ENCODE results near the gene FRMD8. TPM values are rescaled to one million over a fixed set of nuclear protein-coding genes. Genes with fewer than 3 reads are reported as not detected.

FRMD8 gene
- polyA plus RNA-seq, 3 donors from 2014 or later, result 62.8 to 73.5 (median 63.4) TPM

DNA sequence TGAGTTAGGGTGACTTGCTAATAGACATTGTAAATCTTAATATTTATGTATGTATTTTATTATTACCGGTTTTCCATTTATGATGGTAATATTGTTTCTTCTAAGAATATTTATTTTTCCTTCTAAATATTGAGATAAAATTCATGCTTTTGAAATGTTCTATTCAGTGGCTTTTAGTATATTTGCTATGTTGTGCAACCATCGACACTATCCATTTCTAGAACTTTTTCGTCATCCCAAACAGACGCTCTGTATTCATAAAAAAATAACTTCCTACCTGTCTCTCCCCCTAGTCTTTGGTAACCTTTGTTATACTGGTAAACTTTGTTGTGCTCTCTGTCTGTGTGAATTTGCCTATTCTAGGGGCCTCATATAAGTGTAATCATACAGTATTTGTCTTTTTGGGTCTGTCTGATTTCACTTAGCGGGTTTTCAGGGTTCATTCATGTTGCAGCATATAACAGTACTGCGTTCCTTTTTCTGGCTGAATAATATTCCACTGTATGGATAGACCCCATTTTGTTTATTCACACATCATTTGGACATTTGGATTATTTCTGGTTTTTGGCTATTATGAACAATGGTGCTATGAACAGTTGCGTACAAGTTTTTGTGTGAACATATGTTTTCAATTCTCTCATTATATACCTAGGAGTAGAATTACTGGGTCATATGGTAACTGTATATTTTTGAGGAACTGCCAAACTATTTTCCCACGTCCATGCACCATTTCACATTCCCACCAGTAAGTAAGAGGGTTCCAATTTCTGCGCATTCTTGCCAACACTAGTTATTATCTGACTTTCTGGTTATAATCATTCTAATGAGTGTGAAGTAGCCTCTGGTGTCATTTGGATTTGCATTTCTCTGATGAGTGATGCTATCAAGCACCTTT is 52.1 kb downstream of the FRMD8 start:
- Mint-ChIP-seq H3K9me3 (no peaks in the 10 kb centered on the region), H3K36me3 (peaks cover 12 to 25% (median 22%) of the 10 kb centered on the region in 3 donors), H3K4me1 (peaks cover 82 to 97% of the 10 kb centered on the region in 2 donors), H3K27ac (peak overlapping the region; percentile 11 to 89 (median 66)), H3K4me3 (no peak overlapping the region), H3K27me3 (ENCODE audit: low read depth in 3 of 3) (peaks cover 0 to 3% (median 0%) of the 10 kb centered on the region in 3 donors)
- no peak for DNase-seq

GRCh38 chr11:65439331-65440181 is 53.1 kb downstream of the FRMD8 start:
- peaks cover 0 to 7% (median 0%) of the 10 kb centered on the region in 3 donors for H3K27me3 Mint-ChIP-seq (ENCODE audit: low read depth in 3 of 3)
- peak overlapping the region in 1 of 5 donors; percentile 10 for H3K4me3 Mint-ChIP-seq
- H3K27ac Mint-ChIP-seq, result peak overlapping the region; percentile 7 to 89 (median 78)
- H3K36me3 Mint-ChIP-seq, result peaks cover 12 to 23% (median 22%) of the 10 kb centered on the region in 3 donors
- peaks cover 80 to 94% of the 10 kb centered on the region in 2 donors for H3K4me1 Mint-ChIP-seq
- no peaks in the 10 kb centered on the region for H3K9me3 Mint-ChIP-seq
- no peak for DNase-seq

- DNase-seq, result no peak
- Mint-ChIP-seq H3K27me3 (ENCODE audit: low read depth in 3 of 3) (peaks cover 0 to 7% (median 0%) of the 10 kb centered on the region in 3 donors), H3K27ac (peak overlapping the region; percentile 76 to 92 (median 86)), H3K36me3 (peaks cover 7 to 15% (median 14%) of the 10 kb centered on the region in 3 donors), H3K4me1 (peaks cover 72 to 86% of the 10 kb centered on the region in 2 donors), H3K9me3 (no peaks in the 10 kb centered on the region), H3K4me3 (peak overlapping the region; percentile 25 to 62 (median 55))
Observed at GRCh38 chr11:65440831-65441499, 54.5 kb downstream of the FRMD8 start.

DNA sequence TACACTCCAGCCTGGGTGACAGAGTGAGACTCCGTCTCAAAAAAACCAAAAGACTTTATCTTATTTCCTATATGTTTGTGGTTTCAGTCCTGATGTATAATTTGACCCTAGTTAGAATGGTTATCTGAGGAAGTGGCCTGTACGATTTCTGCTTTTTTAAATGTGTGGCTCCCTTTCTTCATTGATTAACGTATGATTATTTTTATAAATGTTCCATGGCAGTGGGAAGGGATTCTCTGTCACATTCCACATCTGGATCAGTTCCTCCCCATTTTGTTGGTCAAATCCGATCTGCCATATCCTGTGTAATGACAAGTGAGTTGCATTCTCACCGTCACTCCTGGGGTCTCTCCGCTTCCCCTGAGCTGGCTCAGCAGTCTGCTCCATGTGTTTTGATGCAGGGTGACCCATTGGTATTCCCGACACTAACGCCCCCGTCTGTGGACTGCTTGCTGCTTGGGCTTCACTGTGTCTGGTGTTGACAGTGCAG is 56.5 kb downstream of the FRMD8 start:
- Mint-ChIP-seq H3K36me3 (peaks cover 7 to 9% (median 8%) of the 10 kb centered on the region in 3 donors), H3K9me3 (no peaks in the 10 kb centered on the region), H3K27me3 (ENCODE audit: low read depth in 3 of 3) (peaks cover 0 to 7% (median 0%) of the 10 kb centered on the region in 3 donors), H3K27ac (peak overlapping the region; percentile 76 to 93 (median 84)), H3K4me1 (peaks cover 60 to 68% of the 10 kb centered on the region in 2 donors), H3K4me3 (peak overlapping the region; percentile 8 to 71 (median 49))
- no peak for DNase-seq

- Mint-ChIP-seq H3K27me3 (ENCODE audit: low read depth in 3 of 3) (peaks cover 0 to 5% (median 1%) of the 10 kb centered on the region in 3 donors), H3K27ac (peak overlapping the region; percentile 47 to 93 (median 79)), H3K9me3 (no peaks in the 10 kb centered on the region), H3K4me1 (peaks cover 50 to 54% of the 10 kb centered on the region in 2 donors), H3K36me3 (peaks cover 0 to 3% (median 0%) of the 10 kb centered on the region in 3 donors), H3K4me3 (peak overlapping the region in 1 of 5 donors; percentile 42)
- no peak for DNase-seq
Observed at GRCh38 chr11:65444314-65445051, 58.0 kb downstream of the FRMD8 start.

DNA sequence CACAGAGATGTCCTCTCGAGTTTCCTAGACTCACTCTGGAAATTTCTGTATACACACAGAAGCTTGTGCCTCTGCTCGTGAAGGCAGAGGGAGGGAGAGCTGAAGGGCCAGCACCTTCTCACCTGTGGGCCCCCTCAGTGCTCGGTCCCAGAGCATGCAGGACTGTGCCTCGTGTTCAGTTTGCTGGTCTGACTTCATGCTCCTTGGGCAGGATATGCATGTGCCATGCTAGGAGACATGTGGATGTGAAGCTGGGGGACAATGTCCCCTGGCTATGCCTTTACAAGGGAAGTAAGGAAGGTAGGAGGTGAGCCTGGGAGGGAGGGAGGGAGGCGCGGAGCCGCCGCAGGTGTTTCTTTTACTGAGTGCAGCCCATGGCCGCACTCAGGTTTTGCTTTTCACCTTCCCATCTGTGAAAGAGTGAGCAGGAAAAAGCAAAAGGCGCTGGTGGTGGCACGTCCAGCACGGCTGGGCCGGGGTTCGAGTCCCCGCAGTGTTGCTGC is 58.7 kb downstream of the FRMD8 start:
- Mint-ChIP-seq H3K4me1 (peaks cover 44 to 47% of the 10 kb centered on the region in 2 donors), H3K4me3 (no peak overlapping the region), H3K36me3 (peaks cover 0 to 3% (median 0%) of the 10 kb centered on the region in 3 donors), H3K9me3 (no peaks in the 10 kb centered on the region), H3K27me3 (ENCODE audit: low read depth in 3 of 3) (peaks cover 0 to 5% (median 1%) of the 10 kb centered on the region in 3 donors), H3K27ac (peak overlapping the region; percentile 20 to 82 (median 62))
- DNase-seq, result no peak

- H3K4me1 Mint-ChIP-seq, result peaks cover 39 to 40% of the 10 kb centered on the region in 2 donors
- peaks cover 0 to 5% (median 1%) of the 10 kb centered on the region in 3 donors for H3K27me3 Mint-ChIP-seq (ENCODE audit: low read depth in 3 of 3)
- peaks cover 0 to 2% (median 0%) of the 10 kb centered on the region in 3 donors for H3K36me3 Mint-ChIP-seq
- no peak overlapping the region for H3K4me3 Mint-ChIP-seq
- no peak for DNase-seq
- H3K27ac Mint-ChIP-seq, result peak overlapping the region in 5 of 6 donors; percentile 34 to 70 (median 40)
- no peaks in the 10 kb centered on the region for H3K9me3 Mint-ChIP-seq
Observed at GRCh38 chr11:65445604-65446445, 59.4 kb downstream of the FRMD8 start.

- H3K4me3 Mint-ChIP-seq, result no peak overlapping the region
- DNase-seq, result no peak
- peaks cover 32% of the 10 kb centered on the region in 2 donors for H3K4me1 Mint-ChIP-seq
- H3K27me3 Mint-ChIP-seq (ENCODE audit: low read depth in 3 of 3), result peaks cover 0 to 5% (median 1%) of the 10 kb centered on the region in 3 donors
- no peaks in the 10 kb centered on the region for H3K36me3 Mint-ChIP-seq
- H3K27ac Mint-ChIP-seq, result peak overlapping the region; percentile 34 to 70 (median 40)
- no peaks in the 10 kb centered on the region for H3K9me3 Mint-ChIP-seq
Observed at GRCh38 chr11:65446446-65447277, 60.2 kb downstream of the FRMD8 start.

DNA sequence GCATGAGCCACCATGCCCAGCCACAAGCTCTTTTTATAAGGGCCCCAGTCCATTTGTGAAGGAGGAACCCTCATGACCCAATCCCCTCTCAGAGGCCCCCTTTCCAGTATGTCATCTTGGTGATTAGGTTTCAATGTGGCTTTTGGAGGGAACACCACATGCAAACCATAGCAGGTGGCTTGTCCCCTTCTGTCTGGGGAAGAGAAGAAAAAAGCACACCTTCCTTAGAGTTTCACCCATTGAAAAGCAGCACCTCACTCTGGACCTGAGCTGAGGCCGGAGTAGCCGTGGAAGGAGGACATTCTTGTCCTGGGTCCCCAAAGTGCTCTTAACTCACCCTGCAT is 61.6 kb downstream of the FRMD8 start:
- Mint-ChIP-seq H3K4me1 (peaks cover 18% of the 10 kb centered on the region in 2 donors), H3K36me3 (no peaks in the 10 kb centered on the region), H3K4me3 (peak overlapping the region in 1 of 5 donors; percentile 24), H3K27ac (peak overlapping the region in 3 of 6 donors; percentile 22 to 57 (median 48)), H3K9me3 (no peaks in the 10 kb centered on the region), H3K27me3 (ENCODE audit: low read depth in 3 of 3) (peaks cover 0 to 5% (median 1%) of the 10 kb centered on the region in 3 donors)
- no peak for DNase-seq

- Mint-ChIP-seq H3K27ac (peak overlapping the region in 5 of 6 donors; percentile 22 to 72 (median 27)), H3K27me3 (ENCODE audit: low read depth in 3 of 3) (peaks cover 0 to 3% (median 1%) of the 10 kb centered on the region in 3 donors), H3K4me3 (no peak overlapping the region), H3K36me3 (no peaks in the 10 kb centered on the region), H3K4me1 (peaks cover 13% of the 10 kb centered on the region in 2 donors), H3K9me3 (no peaks in the 10 kb centered on the region)
- DNase-seq, result no peak
Observed at GRCh38 chr11:65448418-65449105, 62.1 kb downstream of the FRMD8 start.
